ENCODE results near the gene GEMIN7. TPM values are rescaled to one million over a fixed set of nuclear protein-coding genes. Genes with fewer than 3 reads are reported as not detected.

The GEMIN7 gene
- total and polyA plus RNA-seq, 2 of the 4 experiments (the other 2 are of a cell fraction) = 27.2 to 53.0 TPM

DNA sequence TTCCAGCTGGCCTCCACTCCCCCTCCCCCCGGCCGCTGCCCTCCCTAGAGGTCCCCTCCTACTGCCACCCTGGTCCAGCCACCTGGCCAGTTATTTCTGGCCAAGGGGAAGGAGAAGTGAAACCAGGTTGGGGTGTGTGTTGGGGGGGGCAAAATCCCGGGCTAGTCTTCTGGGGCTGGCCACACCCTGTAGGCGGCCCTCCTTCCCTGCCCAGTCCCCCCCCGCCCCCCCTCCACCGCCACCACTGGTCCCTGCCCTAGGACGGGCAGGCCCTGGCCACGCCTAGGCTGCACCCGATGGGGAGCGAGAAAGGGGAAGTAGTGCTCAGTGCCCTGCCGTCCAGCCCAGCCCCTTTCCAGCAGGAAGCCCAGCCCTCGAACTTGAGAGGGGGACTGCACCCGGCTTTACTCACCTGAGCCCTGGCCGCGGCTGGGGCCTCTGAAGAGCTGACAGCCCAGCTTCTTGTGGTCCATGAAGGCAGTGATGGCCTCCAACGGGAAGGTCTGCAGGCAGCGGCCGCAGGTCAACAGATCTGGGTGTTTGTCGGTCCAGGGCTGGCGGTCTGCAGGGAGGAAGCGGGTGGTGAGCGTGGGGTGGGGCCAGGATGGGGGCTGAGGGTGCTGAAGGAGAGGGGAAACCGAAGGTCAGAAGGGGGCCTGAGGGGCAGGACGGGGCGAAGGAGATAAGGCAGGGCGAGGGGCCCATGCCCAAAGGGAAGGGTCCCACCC is 3.6 kb upstream of the GEMIN7 start:
- WGBS, 2 experiments (ENCODE audit: extremely low coverage in 2 of 2, insufficient read length in 1 of 2) = 19% methylated on average over 9 of the region's 26 CpGs; no CpG with 5 or more reads in 1 of the 2 experiments
- DNase-seq (no peak), ATAC-seq (ENCODE audit: low read depth) (no peak)
- no TSS peak for BruUV-seq (replicated peaks)
- Histone ChIP-seq H3K27ac (ENCODE audit: insufficient read depth, low read length) (no peak overlapping the region), H2BK5ac (ENCODE audit: low read depth, low read length, poor library complexity, severe bottlenecking) (no peak overlapping the region), H3K4me3 (ENCODE audit: insufficient read depth, low read depth, low read length) (no peak overlapping the region), H4K91ac (ENCODE audit: insufficient read depth, low read depth, low read length) (no peak overlapping the region), H3K9me1 (ENCODE audit: insufficient read depth, low read length) (peaks cover 15% of the 10 kb centered on the region), H3K27me3 (ENCODE audit: control insufficient read depth, insufficient read depth, low read length) (no peaks in the 10 kb centered on the region), H3K79me1 (ENCODE audit: low read depth in 1 of 2, low read length in 2 of 2) (peaks cover 9 to 21% of the 10 kb centered on the region in 2 experiments; a peak in 3 of 4 replicates), H3K9ac (ENCODE audit: low read depth, low read length) (no peak overlapping the region), H2AK5ac (ENCODE audit: low read depth, low read length) (no peak overlapping the region), H2BK20ac (ENCODE audit: low read depth, low read length) (no peak overlapping the region), H3K9me3 (ENCODE audit: control insufficient read depth, insufficient read depth, low read length) (no peaks in the 10 kb centered on the region), H3K4me2 (ENCODE audit: low read depth, low read length) (no peak overlapping the region), H2BK15ac (ENCODE audit: low read depth, low read length) (no peak overlapping the region), H3K56ac (ENCODE audit: extremely low read depth, insufficient read depth, low read length) (no peak overlapping the region), H3K4ac (ENCODE audit: low read depth, low read length) (no peak overlapping the region), H3K36me3 (ENCODE audit: control insufficient read depth, insufficient read depth, low read length) (peaks cover 11% of the 10 kb centered on the region), H3K14ac (replicated peaks; ENCODE audit: low read depth, low read length) (no peak overlapping the region), H3K18ac (ENCODE audit: low read depth, low read length) (no peak overlapping the region), H4K8ac (ENCODE audit: low read depth in 2 of 2, low read length in 2 of 2) (no peak overlapping the region; a peak in 1 of 4 replicates), H4K20me1 (ENCODE audit: insufficient read depth, low read length) (no peaks in the 10 kb centered on the region), H2BK120ac (ENCODE audit: low read depth, low read length) (no peak overlapping the region), H4K5ac (ENCODE audit: low read depth, low read length) (no peak overlapping the region), H3K4me1 (ENCODE audit: control insufficient read depth, insufficient read depth, low read length) (peaks cover 5% of the 10 kb centered on the region; the same call in 1 of the 2 replicates), H3K23ac (ENCODE audit: low read depth, low read length) (no peak overlapping the region), H2AFZ (replicated peaks; ENCODE audit: low read length, poor library complexity) (peak overlapping the region; percentile 91), H2AK9ac (replicated peaks; ENCODE audit: low read depth, low read length, poor library complexity) (peak overlapping the region; percentile 68)
- intact Hi-C loops (cut with micrococcal nuclease) (no loop called here), dilution Hi-C loops (cut with HindIII; ENCODE audit: low sequenced_read_pairs, unreplicated experiment) (no loop called here), in situ Hi-C loops (cut with MboI; ENCODE audit: low sequenced_read_pairs) (no loop called here)
- CTCF ChIA-PET = no interaction called here
- TF ChIP-seq RFX5 (IDR thresholded peaks at IDR 0.05; ENCODE audit: low read depth, low read length) (no peak), MAZ (IDR thresholded peaks at IDR 0.05; ENCODE audit: borderline replicate concordance, low read depth, low read length) (no peak), SMC3 (IDR thresholded peaks at IDR 0.05; ENCODE audit: low read depth, low read length) (no peak), RAD21 (IDR thresholded peaks at IDR 0.05; ENCODE audit: low read length) (no peak), NFE2L2 (IDR thresholded peaks at IDR 0.05; ENCODE audit: low read depth, low read length) (no peak), FOS (IDR thresholded peaks at IDR 0.05; ENCODE audit: low read depth, low read length) (no peak), CEBPB (IDR thresholded peaks at IDR 0.05; ENCODE audit: low read depth, low read length) (no peak), BHLHE40 (IDR thresholded peaks at IDR 0.05; ENCODE audit: low read depth, low read length) (no peak), CHD1 (IDR thresholded peaks at IDR 0.05; ENCODE audit: low read depth, low read length) (no peak), RCOR1 (IDR thresholded peaks at IDR 0.05; ENCODE audit: insufficient replicate concordance, low read length) (no peak), MAFK (IDR thresholded peaks at IDR 0.05; ENCODE audit: low read depth, low read length) (no peak)
- TF ChIP-seq, protein P1, sequence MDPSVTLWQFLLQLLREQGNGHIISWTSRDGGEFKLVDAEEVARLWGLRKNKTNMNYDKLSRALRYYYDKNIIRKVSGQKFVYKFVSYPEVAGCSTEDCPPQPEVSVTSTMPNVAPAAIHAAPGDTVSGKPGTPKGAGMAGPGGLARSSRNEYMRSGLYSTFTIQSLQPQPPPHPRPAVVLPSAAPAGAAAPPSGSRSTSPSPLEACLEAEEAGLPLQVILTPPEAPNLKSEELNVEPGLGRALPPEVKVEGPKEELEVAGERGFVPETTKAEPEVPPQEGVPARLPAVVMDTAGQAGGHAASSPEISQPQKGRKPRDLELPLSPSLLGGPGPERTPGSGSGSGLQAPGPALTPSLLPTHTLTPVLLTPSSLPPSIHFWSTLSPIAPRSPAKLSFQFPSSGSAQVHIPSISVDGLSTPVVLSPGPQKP (IDR thresholded peaks at IDR 0.05; ENCODE audit: borderline replicate concordance, low read depth, low read length) = no peak
- TF ChIP-seq, protein P2, sequence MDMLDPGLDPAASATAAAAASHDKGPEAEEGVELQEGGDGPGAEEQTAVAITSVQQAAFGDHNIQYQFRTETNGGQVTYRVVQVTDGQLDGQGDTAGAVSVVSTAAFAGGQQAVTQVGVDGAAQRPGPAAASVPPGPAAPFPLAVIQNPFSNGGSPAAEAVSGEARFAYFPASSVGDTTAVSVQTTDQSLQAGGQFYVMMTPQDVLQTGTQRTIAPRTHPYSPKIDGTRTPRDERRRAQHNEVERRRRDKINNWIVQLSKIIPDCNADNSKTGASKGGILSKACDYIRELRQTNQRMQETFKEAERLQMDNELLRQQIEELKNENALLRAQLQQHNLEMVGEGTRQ (IDR thresholded peaks at IDR 0.05; ENCODE audit: low read depth, low read length) = no peak
- POLR2A ChIA-PET (ENCODE audit: unreplicated experiment) = no interaction called here
